Activated CD4-positive, alpha-beta T cell treated with anti-CD3 and anti-CD28 coated beads, Interleukin-10, Interleukin-2, amounts not matched to agents 100 ng/mL and 50 ng/mL, durations not matched to agents 16 hours and 8 hours (primary cell): ENCODE data around the gene OR14A2.
"Not testable (repeated sequence)": the region's sequence is repeated elsewhere in the genome, so short reads cannot be mapped to it uniquely, and the experiment has no call there.

Experiments used
- DNase-seq: peaks from one replicate; pipeline ENCODE4 v3.0.0-alpha.2; 2020

Gene OR14A2

DNA sequence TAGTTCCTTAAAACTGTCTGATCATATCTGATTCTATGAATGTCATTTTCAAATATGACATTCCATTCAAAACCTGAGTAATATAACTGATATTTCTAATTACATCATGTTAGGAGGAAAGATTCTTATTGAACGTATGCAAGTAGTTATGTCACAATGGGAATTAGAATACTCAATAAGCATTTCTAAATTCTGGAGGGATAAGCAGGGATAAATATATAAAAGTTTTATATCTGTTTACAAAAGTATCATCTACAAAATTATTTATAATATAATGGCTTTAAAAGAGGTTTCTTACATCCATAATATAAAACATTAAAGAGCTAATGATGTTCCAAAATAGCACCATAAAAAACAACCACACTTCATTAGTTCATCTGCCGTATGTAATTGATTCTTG is at the start of gene OR14A2:
Gene OR14A2, minus strand, starts transcription at position 101 of the 400 bp plus-strand sequence.
- DNase-seq = no peak

DNA sequence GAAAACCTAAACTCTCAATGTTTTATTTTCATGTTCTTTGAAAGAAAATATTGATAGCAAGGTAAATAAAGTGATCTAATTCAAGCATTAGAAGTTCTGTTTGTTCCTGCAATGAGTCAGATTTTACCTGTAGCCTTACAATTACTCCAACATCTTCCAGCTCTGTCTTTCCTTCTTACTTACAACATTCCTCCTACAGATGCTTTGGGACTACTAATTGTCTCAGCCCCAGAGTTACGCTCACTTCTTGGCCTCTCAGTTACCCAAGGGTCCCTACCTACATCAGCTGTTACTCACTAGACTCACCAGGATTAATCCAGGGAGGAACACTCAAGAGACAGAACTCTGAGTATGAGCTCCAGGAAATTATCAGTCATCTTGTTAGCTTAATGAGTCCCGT is 49.6 kb upstream of the OR14A2 start:
- DNase-seq = no peak

DNA sequence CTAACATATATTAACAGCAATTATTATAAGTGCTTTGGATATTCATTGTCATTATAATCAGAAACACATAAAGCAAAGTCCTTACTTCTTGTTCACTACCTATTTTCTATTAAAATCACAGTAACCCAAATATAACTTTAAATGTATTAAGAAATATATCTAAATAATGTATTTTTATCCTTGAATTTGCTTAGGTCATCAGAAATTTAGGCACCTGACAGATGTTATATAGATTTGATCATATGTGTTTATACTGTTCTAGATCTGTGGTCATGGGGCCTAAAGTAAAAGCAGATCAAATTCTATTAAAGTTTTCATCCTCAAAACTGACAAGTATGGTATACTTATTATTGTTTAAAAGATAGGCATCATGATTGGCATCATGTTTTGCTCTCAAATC is 21.7 kb upstream of the OR14A2 start:
- DNase-seq = no peak

DNA sequence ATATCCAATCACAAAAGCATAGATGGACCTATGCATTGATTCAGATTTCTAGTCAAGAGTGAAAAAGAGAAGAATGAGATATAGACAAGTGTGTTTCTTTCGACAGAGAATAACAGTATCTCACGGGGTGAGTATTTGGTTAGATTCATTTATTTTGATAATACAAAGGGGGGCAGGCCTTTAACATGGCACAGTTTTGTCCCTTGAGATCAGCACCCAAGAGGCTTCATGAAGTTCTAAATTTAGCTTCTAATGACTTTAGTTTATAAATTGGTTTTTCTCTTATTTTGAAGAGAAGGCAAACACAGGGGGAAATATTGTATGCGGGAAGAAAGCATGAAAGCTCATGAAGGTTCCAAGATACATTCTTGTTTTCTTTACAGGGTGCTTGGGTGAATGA is 12.5 kb upstream of the OR14A2 start, which contains the start of gene OR1C1:
Gene OR1C1, minus strand, starts transcription at position 101 of the 400 bp plus-strand sequence. CDS start 2,150 bp downstream, outside the sequence.
- DNase-seq = no peak

GRCh38 chr1:247754311-247754710 is 6.4 kb upstream of the OR14A2 start:
- DNase-seq = not testable (repeated sequence)

DNA sequence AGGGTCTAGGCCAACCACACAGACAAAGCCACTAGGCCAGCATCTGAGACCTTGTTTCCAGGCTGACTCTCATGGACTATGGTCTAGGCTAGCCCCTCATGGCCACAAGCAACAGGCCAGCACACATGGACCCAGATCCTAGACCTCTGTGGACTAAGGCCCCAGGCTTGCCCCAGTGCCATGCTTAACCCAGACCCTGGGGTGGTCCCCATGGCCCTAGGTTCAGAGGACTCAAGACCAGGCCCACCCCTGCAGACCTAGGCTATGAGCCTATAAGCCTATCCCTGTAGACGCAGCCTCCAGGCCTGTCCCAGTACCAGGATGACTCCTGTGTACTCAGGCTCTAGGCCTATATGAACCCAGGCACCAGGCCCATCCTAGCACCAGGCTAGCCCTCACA is 1.9 kb upstream of the OR14A2 start:
- no peak for DNase-seq

DNA sequence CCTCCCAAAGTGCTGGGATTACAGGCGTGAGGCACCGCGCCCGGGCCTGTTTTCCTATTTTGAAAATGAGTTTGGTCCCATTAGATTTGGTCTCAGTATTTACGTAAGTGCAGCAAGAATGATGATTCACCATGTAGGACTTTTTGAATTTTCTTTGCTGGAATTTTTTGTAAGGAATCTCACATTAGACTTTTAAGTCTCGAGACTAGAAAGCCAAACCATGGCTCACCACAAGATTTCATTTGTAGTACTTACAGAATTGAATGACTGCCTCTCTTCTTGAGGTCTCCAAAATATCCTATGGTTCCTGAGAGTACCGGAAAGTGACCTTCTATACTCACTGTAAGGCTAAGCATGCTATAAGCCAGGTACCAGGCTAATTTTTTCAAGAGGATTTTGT is 325 bp downstream of the OR14A2 start:
- no peak for DNase-seq

DNA sequence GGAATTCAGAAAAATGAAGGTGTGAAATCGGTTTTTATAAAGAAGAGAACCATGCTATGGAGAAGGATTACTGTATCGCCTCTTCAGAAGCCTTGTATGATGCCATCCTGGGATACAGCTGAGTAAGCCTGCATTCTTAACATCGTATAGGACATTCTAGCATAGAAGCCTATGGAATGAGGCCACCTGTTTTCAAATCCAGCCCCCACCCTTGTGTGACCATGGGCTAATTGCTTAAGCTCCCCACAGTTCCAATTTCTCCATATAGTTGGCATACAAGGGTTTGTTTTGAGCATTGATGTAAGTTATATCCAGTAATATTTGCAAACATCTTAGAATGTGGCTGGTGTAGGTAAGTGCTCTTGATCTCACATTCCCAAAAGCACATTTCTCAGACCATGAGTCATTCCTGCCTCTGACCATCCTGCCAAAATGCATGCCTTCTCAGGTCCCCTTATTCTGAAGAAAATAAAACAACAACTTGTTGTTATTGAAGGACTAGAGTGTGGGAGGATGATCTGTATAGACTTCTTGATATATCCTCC is 1.5 kb downstream of the OR14A2 start:
- no peak for DNase-seq

- not testable (repeated sequence) for DNase-seq
Measured at GRCh38 chr1:247742215-247742760, 5.7 kb downstream of the OR14A2 start.

DNA sequence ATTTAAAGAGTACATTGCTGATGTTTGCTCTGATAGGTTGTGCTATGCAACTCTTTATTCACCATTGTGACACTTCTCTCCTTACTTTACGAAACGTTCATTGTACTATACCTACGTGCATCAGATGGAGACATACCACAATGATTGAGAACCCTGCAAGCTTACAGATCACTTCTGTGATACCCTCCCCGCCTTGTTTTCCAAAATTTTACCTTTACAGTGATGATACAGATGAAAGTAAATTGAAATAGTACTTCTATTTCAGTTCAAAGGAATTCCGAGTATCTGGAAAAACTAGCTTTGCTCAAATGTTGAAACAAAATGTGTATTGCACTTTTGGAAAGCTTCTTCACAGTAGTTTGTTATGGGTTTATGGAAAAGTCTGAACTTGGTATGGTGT is 6.2 kb downstream of the OR14A2 start:
- no peak for DNase-seq

GRCh38 chr1:247740721-247741120 is 7.2 kb downstream of the OR14A2 start:
- DNase-seq = no peak

GRCh38 chr1:247738315-247738714 is 9.6 kb downstream of the OR14A2 start, which contains the start of gene OR14K1:
Gene OR14K1, plus strand, starts transcription at chr1:247738615. Its CDS starts 0 bp downstream, at chr1:247738615.
- no peak for DNase-seq

DNA sequence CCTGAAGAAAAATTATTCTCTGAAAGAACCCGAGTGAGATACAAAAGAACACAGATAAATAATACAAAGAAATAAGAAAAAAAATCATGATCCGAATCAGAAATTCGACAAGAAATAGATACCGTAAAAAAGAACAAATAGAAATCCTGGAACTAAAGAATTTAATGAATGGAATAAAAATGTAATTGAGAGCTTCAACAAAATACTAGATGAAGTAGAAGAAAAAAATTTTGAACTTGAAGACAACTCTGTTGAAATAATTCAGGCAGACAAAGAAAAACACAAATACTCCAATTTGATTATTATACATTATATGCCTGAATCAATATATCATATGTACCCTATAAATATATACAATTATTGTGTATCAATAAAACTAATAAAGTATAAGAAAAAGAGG is 26.7 kb downstream of the OR14A2 start:
- no peak for DNase-seq

GRCh38 chr1:247716546-247716945 is 31.4 kb downstream of the OR14A2 start, which contains the start of gene OR6F1:
Gene OR6F1, minus strand, starts transcription at chr1:247716646. Its CDS starts 3,891 bp downstream, at chr1:247712755.
- no peak for DNase-seq

DNA sequence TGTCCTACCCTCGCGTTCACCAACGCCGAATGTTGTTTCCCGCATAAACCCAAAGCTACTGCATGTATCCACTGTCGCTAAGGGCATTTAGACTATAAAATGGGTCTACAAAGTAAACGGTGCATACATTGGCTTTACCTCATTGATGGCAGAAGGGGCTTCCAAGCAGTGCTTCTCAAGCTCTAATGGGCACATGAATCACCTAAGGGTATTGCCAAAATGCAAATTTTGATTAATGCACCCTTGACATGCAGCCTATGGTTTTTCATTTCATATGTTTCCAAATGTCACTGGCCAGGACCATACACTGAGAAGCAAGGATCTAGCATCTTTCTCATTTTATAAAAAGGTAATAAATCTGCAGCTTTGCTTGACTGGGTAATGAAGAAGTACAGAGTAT is 34.2 kb downstream of the OR14A2 start:
- no peak for DNase-seq

DNA sequence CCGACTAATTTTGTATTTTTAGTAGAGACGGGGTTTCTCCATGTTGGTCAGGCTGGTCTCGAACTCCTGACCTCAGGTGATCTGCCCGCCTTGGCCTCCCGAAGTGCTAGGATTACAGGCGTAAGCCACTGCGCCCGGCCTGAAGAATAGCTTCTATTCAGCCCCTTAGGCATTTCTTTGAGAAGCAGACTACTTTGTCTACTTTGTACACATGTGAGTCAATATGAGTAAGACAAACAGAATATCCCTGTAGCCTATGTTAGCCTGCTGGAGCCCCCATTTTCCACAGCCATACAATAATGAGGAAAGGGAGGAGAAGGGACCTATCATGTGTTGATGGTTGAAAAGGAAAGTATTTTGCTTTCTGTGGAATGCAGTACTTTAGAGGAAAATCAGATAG is 37.3 kb downstream of the OR14A2 start:
- not testable (repeated sequence) for DNase-seq

DNA sequence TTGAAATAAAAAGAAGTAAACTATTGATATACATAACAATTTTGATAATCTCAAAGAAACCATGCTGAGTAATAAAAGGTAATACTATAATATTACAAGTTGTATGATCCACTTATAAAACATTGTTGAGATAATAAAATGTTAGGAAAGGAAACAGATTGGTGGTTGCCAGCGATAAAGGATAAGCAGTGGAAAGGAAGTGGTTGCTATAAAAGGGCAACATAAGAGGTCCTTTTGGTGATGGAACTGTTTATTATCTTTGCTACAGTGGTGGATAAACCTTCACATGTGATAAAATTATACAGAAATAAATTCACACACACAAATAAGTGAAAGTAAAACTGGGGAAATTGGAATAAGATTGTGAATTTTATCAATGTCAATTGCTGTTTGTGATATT is 46.6 kb downstream of the OR14A2 start:
- no peak for DNase-seq

GRCh38 chr1:247681288-247681897 is 66.5 kb downstream of the OR14A2 start:
- DNase-seq = peak; percentile 54

DNA sequence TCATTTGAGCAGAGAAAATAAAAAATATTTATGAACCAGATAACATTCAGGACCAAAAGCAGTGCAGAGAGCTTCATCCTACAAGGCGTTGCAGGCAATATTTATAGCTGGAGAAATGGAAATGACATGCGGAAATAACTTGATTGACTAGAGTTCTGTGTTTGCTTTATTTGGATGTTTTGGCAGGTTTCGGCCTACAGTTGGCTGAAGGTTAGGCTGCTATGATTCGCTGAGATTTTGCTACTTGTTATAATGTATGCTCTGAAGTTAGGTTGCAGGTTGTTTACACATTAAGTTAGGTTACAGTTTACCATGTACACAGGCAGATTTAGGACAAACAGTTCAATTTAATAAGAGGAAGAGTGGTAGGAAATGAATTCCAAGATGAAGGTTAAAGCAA is 67.8 kb downstream of the OR14A2 start:
- DNase-seq = no peak

DNA sequence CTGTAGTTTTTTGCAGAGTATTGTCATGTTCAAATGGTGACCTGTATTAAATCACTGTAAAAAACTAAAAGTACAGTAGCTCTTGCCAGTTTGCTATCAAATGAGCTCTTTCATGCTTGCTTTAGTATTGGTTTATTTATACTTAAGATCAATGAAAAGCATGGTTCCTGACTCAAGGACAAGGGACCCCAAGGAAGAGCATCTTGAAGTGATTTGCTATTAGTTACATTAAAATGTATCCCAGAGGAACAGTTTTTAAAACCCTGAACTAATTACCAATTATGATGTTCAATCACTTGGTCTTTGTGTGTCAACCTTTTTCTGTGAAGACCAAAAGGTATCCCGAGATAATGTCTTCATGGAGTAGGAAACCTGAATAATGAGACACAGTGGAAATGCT is 68.3 kb downstream of the OR14A2 start, which contains the start of gene OR13G1:
Gene OR13G1, minus strand, starts transcription at position 101 of the 400 bp plus-strand sequence. CDS start 6,698 bp downstream, outside the sequence.
- DNase-seq = no peak
